Measurements from ENCODE around the gene RAB1A. TPM values are rescaled to one million over a fixed set of nuclear protein-coding genes. Genes with fewer than 3 reads are reported as not detected.

RAB1A gene
- total and polyA plus RNA-seq, 2 of the 13 experiments (the other 11 are each of a cell fraction or from before 2014, with no cell fraction given) = 206 to 226 TPM

GRCh38 chr2:65113229-65113628, 16.7 kb downstream of the RAB1A start:
- peaks cover 3 to 13% of the 10 kb centered on the region in 2 experiments; a peak in 4 of 5 replicates for H3K36me3 ChIP-seq (replicated peaks in 1 of 2; ENCODE audit: control insufficient read depth in 1 of 2, insufficient read depth in 2 of 2, low read length in 2 of 2)
- no peaks in the 10 kb centered on the region for H3K27me3 ChIP-seq (ENCODE audit: control insufficient read depth in 1 of 2, insufficient read depth in 2 of 2, low read length in 2 of 2)
- H4K20me1 ChIP-seq (ENCODE audit: insufficient read depth, low read length) = peaks cover 94% of the 10 kb centered on the region
- H3K79me2 ChIP-seq (ENCODE audit: insufficient read depth, low read length) = peaks cover 98% of the 10 kb centered on the region
- DNase-seq (ENCODE audit: low spot score) (no peak), FAIRE-seq (no peak), ATAC-seq (no peak)
- WGBS (ENCODE audit: low lambda C conversion rate) = 98% methylated on average over 4 of the region's 4 CpGs
- no peak overlapping the region for H3K4me2 ChIP-seq (ENCODE audit: low read depth, low read length)
- H3K27ac ChIP-seq (ENCODE audit: extremely low read length, insufficient read depth, low read length) = peak overlapping the region; percentile 3
- no peak overlapping the region for H2AFZ ChIP-seq (ENCODE audit: low read length)
- in situ Hi-C loops (cut with HindIII; ENCODE audit: extremely low pct_ligation_motif_present, low pct_unique_long_range_greater_than_20kb) = no loop called here
- ChIA-PET CTCF (ENCODE audit: low intra/inter-chr PET ratio, low total read pairs) (no interaction called here), POLR2A (interaction anchor here (1.9 kb wide), 1 partner anchor 57 kb away, joined by 5 read pairs; the partner anchor contains the start of gene CEP68)
- intact Hi-C loops (cut with micrococcal nuclease; ENCODE audit: unreplicated experiment) = loop anchor here (2.0 kb wide), 1 partner anchor 16 kb away; no protein-coding TSS in a partner anchor
- no TSS peak for BruUV-seq (replicated peaks)
- no peak overlapping the region for H3K4me3 ChIP-seq (replicated peaks in 1 of 3; ENCODE audit: insufficient read depth in 1 of 3, low read depth in 2 of 3, low read length in 3 of 3)
- no peaks in the 10 kb centered on the region for H3K9me3 ChIP-seq (ENCODE audit: low read length)
- no peak overlapping the region for H3K9ac ChIP-seq (ENCODE audit: insufficient read depth, low read depth, low read length)
- peaks cover 40% of the 10 kb centered on the region for H3K4me1 ChIP-seq (ENCODE audit: insufficient read depth, low read length)
- TF ChIP-seq ATRX (CRISPR knock-in tag; IDR thresholded peaks at IDR 0.05; ENCODE audit: borderline replicate concordance) (no peak), KLF9 (CRISPR knock-in tag; IDR thresholded peaks at IDR 0.05; ENCODE audit: low read depth) (no peak), SP140L (CRISPR knock-in tag; IDR thresholded peaks at IDR 0.05; ENCODE audit: borderline replicate concordance) (no peak), TCF12 (IDR thresholded peaks at IDR 0.05) (no peak), TCF12 (CRISPR knock-in tag; IDR thresholded peaks at IDR 0.05) (no peak), MAZ (IDR thresholded peaks at IDR 0.05; ENCODE audit: borderline replicate concordance, low read depth, low read length) (no peak), MAZ (CRISPR knock-in tag; IDR thresholded peaks at IDR 0.05; ENCODE audit: low read depth) (no peak), JUN (CRISPR knock-in tag; IDR thresholded peaks at IDR 0.05) (no peak), SMARCC2 (IDR thresholded peaks at IDR 0.05) (no peak), ZNF407 (CRISPR knock-in tag; IDR thresholded peaks at IDR 0.05; ENCODE audit: not compliant biosample characterization) (no peak), ZNF530 (CRISPR knock-in tag; IDR thresholded peaks at IDR 0.05; ENCODE audit: low read depth) (no peak), HOMEZ (CRISPR knock-in tag; IDR thresholded peaks at IDR 0.05; ENCODE audit: low read depth) (no peak)
